Testis (tissue), 2 donors: Measurements from ENCODE around the gene COMMD3.

Experiments used
- POLR2A ChIP-seq: fragments of 450-650 bp; IDR thresholded peaks from one replicate; pipeline ENCODE4 v1.6.1; 2017; ENCODE audit warnings: antibody characterized with exemption, mild to moderate bottlenecking, moderate library complexity
- TF ChIP-seq, protein P1 (sequence below), 3 experiments: fragments of 450-650 bp in 2 of 3; fragments of 200-600 bp in 1 of 3; sonication (generic) in 1 of 3; IDR thresholded peaks; one replicate each; pipeline ENCODE4 v1.5.1; 2016 to 2019; ENCODE audit warnings: antibody characterized with exemption in 3 of 3, mild to moderate bottlenecking in 2 of 3, moderate library complexity in 1 of 3

DNA sequence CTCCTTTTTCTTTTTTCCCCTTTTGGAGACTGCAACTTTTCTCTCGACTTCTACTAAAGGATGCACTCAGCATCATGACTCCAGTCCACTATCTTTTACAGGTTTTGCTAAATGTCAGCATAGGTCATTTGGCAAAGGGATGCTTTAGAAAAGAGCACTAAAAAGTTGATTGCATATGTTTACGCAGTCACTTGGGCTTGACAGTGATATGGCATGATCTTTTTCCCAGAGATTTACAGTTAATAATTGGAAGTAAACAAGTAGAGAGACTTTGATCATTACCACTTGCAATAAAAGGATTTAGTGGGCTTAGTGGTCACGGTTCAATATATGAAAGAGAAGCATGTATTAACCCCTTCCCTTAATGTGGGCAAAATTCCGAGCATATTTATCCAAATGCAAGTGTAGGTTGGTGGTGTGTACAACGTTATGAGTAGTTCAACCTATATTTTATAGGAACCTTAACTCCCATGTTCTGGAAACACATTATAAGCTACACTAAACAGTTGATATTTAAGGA is 6.5 kb downstream of the COMMD3 start:
- TF ChIP-seq, protein P1, sequence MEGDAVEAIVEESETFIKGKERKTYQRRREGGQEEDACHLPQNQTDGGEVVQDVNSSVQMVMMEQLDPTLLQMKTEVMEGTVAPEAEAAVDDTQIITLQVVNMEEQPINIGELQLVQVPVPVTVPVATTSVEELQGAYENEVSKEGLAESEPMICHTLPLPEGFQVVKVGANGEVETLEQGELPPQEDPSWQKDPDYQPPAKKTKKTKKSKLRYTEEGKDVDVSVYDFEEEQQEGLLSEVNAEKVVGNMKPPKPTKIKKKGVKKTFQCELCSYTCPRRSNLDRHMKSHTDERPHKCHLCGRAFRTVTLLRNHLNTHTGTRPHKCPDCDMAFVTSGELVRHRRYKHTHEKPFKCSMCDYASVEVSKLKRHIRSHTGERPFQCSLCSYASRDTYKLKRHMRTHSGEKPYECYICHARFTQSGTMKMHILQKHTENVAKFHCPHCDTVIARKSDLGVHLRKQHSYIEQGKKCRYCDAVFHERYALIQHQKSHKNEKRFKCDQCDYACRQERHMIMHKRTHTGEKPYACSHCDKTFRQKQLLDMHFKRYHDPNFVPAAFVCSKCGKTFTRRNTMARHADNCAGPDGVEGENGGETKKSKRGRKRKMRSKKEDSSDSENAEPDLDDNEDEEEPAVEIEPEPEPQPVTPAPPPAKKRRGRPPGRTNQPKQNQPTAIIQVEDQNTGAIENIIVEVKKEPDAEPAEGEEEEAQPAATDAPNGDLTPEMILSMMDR (IDR thresholded peaks at IDR 0.05) = no peak
- no peak for TF ChIP-seq POLR2A
